GM12892 (cell line): ENCODE data around the gene SEC23A.
A peak's percentile ranks its signal among the peaks of the same experiment; 100 is the strongest.
"Not testable (repeated sequence)": the region's sequence is repeated elsewhere in the genome, so short reads cannot be mapped to it uniquely, and the experiment has no call there.

Experiments
- DNase-seq: peaks from one replicate; pipeline ENCODE4 v3.0.0; 2011; ENCODE audit not compliant: insufficient read length
- FAIRE-seq: peaks from 2 replicates; lab custom pipeline; 2011; peaks lifted over from hg19 to GRCh38; lab: Jason Lieb, UNC
- POLR2A ChIP-seq: IDR thresholded peaks from 2 replicates; pipeline ENCODE4 v1.6.1; 2011; ENCODE audit warnings: low read depth, low read length, control low read depth
- POLR2AphosphoS5 ChIP-seq: IDR thresholded peaks from 2 replicates; pipeline ENCODE4 v1.6.1; 2011; ENCODE audit warnings: low read depth, low read length, control low read depth
- TAF1 ChIP-seq: IDR thresholded peaks from 2 replicates; pipeline ENCODE4 v1.6.1; 2011; ENCODE audit warnings: low read depth, mild to moderate bottlenecking, control low read depth, low read length, borderline replicate concordance

The SEC23A gene

GRCh38 chr14:39087493-39087892, 15.5 kb downstream of the SEC23A start:
- DNase-seq, result no peak
- FAIRE-seq, result no peak
- TF ChIP-seq POLR2A (no peak), TAF1 (no peak), POLR2AphosphoS5 (no peak)

- FAIRE-seq, result no peak
- DNase-seq, result no peak
- TF ChIP-seq POLR2A (no peak), POLR2AphosphoS5 (no peak), TAF1 (no peak)
Observed at GRCh38 chr14:39085933-39086332, 17.1 kb downstream of the SEC23A start.

DNA sequence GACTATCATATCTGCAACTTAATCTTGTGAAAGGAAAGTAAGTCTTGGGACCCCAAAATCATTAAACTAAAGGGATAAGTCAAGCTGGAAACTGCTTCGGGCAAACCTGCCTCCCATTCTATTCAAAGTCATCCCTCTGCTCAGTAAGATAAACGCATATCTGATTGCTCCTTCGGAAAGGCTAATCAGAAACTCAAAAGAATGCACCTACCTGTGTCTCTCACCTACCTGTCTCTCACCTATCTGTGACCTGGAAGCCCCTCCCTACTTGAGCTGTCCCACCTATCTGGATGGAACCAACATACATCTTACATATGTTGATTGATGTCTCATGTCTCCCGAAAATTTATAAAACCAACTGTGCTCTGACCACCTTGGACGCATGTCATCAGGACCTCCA, 19.9 kb downstream of the SEC23A start:
- no peak for DNase-seq
- FAIRE-seq, result no peak
- TF ChIP-seq TAF1, result no peak
- TF ChIP-seq POLR2A, result no peak
- no peak for TF ChIP-seq POLR2AphosphoS5

GRCh38 chr14:39080886-39081285, 22.1 kb downstream of the SEC23A start:
- DNase-seq, result no peak

GRCh38 chr14:39071096-39071495, 31.9 kb downstream of the SEC23A start:
- FAIRE-seq (no peak), DNase-seq (no peak)
- TF ChIP-seq POLR2AphosphoS5 (no peak), TAF1 (no peak), POLR2A (no peak)

More at GRCh38 chr14:39080886-39081285, 22.1 kb downstream of the SEC23A start:
- TF ChIP-seq POLR2A (no peak), TAF1 (no peak)
- FAIRE-seq, result no peak

DNA sequence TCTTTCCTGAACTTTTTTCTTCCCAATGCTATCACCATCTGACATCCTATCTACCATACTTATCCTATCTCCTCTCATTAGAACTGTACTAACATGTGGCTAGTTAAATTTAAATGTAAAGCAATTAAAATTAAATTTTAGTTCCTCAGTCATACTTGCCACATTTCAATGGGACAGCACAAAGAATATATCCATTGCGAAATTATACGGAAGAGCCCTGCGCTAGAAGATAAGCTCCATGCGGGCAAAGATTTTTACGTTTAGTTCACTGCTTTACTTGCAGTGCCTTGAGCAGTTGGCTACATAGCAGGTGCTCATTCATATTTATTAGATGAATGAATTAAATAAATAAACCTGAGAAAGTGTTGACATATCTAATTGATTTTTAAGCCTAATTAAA, 33.1 kb downstream of the SEC23A start:
- DNase-seq (no peak), FAIRE-seq (no peak)
- TF ChIP-seq POLR2AphosphoS5, result no peak
- no peak for TF ChIP-seq POLR2A
- no peak for TF ChIP-seq TAF1

- DNase-seq, FAIRE-seq: not testable (repeated sequence)
Observed at GRCh38 chr14:39069169-39069805, 33.7 kb downstream of the SEC23A start.

DNA sequence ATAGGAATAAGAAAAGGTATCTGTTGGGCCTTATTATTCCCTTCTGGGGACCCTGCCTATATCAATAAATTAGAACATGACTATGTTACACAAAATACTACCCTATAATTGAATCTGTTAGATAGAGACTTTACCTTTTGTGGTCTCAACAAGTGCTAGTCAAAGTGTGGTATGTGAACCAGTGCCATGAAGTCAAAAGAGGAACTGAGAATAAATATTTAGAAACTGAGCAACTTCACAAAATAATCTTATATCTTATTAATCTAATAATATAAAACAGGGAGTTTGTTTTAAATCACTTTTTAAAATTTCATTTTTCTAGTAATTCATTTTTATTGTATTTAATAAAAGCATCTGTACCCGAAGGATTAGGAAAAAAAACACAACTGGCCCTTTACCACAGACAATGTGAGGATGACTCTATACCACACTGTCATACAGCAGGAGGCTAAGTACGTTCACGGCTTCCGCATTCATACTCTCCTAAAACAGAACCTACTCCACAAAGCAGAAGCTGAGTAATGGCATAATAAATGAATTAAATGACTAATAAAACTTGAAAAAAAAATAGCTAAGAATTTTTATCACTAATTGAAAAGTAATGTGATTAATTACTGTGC, 42.1 kb downstream of the SEC23A start:
- FAIRE-seq, result peak; percentile 80
- DNase-seq, result no peak
- TF ChIP-seq POLR2AphosphoS5 (no peak), TAF1 (no peak), POLR2A (no peak)

DNA sequence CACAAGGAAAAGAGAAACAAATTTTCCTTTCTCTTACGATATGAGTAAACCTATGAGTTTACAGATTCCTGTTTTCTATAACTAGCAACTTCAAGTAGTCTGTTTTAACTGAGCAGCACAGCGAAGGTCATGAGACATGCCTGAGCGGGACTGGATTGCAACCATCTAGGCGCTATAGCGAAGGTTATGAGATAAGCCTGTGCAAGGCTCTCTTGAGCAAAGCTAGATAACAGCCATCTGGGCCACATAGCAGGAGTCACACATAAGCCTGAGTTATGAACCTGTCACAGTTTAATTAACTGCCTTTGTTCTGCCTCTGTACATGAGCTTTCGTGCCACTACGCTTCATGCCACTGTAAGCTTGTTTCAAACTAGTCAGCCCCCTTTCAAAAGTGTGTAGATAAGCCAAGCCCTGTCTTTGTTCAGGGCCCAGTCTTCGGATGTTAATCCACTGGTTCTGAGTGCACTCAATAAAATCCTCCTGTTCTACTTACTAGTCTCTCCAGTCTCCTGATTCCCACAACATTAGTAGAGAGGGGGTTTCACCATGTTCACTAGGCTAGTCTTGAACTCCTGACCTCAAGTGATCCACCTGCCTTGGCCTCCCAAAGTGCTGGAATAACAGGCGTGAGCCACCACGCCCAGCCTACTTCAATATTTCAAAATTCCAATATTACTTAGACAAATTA, 47.1 kb downstream of the SEC23A start:
- DNase-seq (no peak), FAIRE-seq (no peak)
- TF ChIP-seq POLR2AphosphoS5, result no peak
- no peak for TF ChIP-seq TAF1
- TF ChIP-seq POLR2A, result no peak

DNA sequence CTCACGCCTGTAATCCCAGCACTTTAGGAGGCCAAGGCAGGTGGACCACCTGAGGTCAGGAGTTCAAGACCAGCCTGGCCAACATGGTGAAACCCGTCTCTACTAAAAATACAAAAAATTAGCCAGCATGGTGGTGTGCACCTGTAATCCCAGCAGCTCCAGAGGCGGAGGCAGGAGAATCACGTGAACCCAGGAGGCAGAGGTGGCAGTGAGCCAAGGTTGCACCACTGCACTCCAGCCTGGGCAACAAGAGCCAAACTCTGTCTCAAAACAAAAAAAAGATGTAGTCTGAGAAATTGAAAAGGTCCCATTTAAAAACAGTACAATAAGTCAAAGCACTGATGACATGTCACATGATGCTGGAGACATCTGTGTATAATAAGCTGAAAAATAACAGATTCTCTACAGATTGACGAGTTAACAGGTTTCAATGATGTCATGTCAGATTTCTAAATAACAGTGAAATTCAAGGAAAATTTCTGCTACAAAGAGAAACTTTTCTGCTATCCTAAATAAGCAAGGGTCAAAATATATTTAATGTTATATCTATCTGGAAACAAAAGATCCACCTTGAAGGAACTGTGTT, 50.1 kb downstream of the SEC23A start:
- not testable (repeated sequence) for FAIRE-seq, DNase-seq

- no peak for DNase-seq
- FAIRE-seq, result no peak
- TF ChIP-seq POLR2A (no peak), POLR2AphosphoS5 (no peak), TAF1 (no peak)
Observed at GRCh38 chr14:39050389-39050788, 52.6 kb downstream of the SEC23A start.

DNA sequence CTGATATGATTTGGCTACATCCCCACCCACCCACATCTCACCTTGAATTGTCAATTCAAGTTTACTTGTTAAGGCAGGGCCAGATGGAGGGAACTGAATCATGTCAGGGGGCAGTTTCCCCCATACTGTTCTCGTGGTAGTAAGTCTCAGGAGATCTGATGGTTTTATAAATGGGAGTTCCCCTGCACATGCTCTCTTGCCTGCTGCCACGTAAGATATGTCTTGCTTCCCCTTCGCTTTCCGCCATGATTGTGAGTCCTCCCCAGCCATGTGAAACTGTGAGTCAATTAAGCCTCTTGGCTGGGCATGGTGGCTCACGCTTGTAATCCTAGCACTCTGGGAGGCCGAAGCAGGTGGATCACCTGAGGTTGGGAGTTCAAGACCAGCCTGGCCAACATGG, 57.1 kb downstream of the SEC23A start:
- not testable (repeated sequence) for FAIRE-seq, DNase-seq
